ENCODE data around the gene HIPK4. TPM values are rescaled to one million over a fixed set of nuclear protein-coding genes. Genes with fewer than 3 reads are reported as not detected.

Gene HIPK4
- total and polyA plus RNA-seq, 2 of the 4 experiments (the other 2 are of a cell fraction), result 0.12 to 0.18 TPM

GRCh38 chr19:40416918-40417642, 27.1 kb upstream of the HIPK4 start:
- Histone ChIP-seq H4K20me1 (ENCODE audit: insufficient read depth, low read length) (no peaks in the 10 kb centered on the region), H3K23ac (ENCODE audit: low read depth, low read length) (no peak overlapping the region), H2AFZ (replicated peaks; ENCODE audit: low read length, poor library complexity) (peak overlapping the region; percentile 94), H3K56ac (ENCODE audit: extremely low read depth, insufficient read depth, low read length) (no peak overlapping the region), H2BK20ac (ENCODE audit: low read depth, low read length) (peak overlapping the region; percentile 63), H4K91ac (ENCODE audit: insufficient read depth, low read depth, low read length) (peak overlapping the region; percentile 81), H2BK120ac (ENCODE audit: low read depth, low read length) (peak overlapping the region; percentile 58), H3K27me3 (ENCODE audit: control insufficient read depth, insufficient read depth, low read length) (no peaks in the 10 kb centered on the region), H2AK5ac (ENCODE audit: low read depth, low read length) (peak overlapping the region; percentile 81; the same call in 1 of the 2 replicates), H4K5ac (ENCODE audit: low read depth, low read length) (peak overlapping the region; percentile 37), H3K4ac (ENCODE audit: low read depth, low read length) (peak overlapping the region; percentile 66), H3K14ac (replicated peaks; ENCODE audit: low read depth, low read length) (peak overlapping the region; percentile 26), H3K4me3 (ENCODE audit: insufficient read depth, low read depth, low read length) (no peak overlapping the region), H3K18ac (ENCODE audit: low read depth, low read length) (peak overlapping the region; percentile 30; the same call in 1 of the 2 replicates), H2AK9ac (replicated peaks; ENCODE audit: low read depth, low read length, poor library complexity) (peak overlapping the region; percentile 85), H3K36me3 (ENCODE audit: control insufficient read depth, insufficient read depth, low read length) (no peaks in the 10 kb centered on the region), H3K79me1 (ENCODE audit: low read depth in 1 of 2, low read length in 2 of 2) (peaks cover 0 to 11% of the 10 kb centered on the region in 2 experiments; a peak in 1 of 4 replicates), H4K8ac (ENCODE audit: low read depth in 2 of 2, low read length in 2 of 2) (peak overlapping the region; percentile 50 to 90; a peak in 3 of 4 replicates), H3K4me1 (ENCODE audit: control insufficient read depth, insufficient read depth, low read length) (peaks cover 7% of the 10 kb centered on the region), H3K9me3 (ENCODE audit: control insufficient read depth, insufficient read depth, low read length) (no peaks in the 10 kb centered on the region), H2BK15ac (ENCODE audit: low read depth, low read length) (peak overlapping the region; percentile 46; the same call in 2 of the 3 replicates), H2BK5ac (ENCODE audit: low read depth, low read length, poor library complexity, severe bottlenecking) (peak overlapping the region; percentile 53), H3K27ac (ENCODE audit: insufficient read depth, low read length) (peak overlapping the region; percentile 0; the same call in 1 of the 2 replicates), H3K9ac (ENCODE audit: low read depth, low read length) (no peak overlapping the region), H3K4me2 (ENCODE audit: low read depth, low read length) (peak overlapping the region; percentile 8; the same call in 1 of the 2 replicates), H3K9me1 (ENCODE audit: insufficient read depth, low read length) (peaks cover 9% of the 10 kb centered on the region)
- 33% methylated on average over 6 of the region's 16 CpGs; no CpG with 5 or more reads in 1 of the 2 experiments for WGBS, 2 experiments (ENCODE audit: extremely low coverage in 2 of 2, insufficient read length in 1 of 2)
- TF ChIP-seq MAZ (IDR thresholded peaks at IDR 0.05; ENCODE audit: borderline replicate concordance, low read depth, low read length), result no peak
- TF ChIP-seq MXI1 (IDR thresholded peaks at IDR 0.05; ENCODE audit: borderline replicate concordance, low read depth, low read length), result no peak
- TF ChIP-seq RCOR1 (IDR thresholded peaks at IDR 0.05; ENCODE audit: insufficient replicate concordance, low read length), result no peak
- TF ChIP-seq NFE2L2 (IDR thresholded peaks at IDR 0.05; ENCODE audit: low read depth, low read length), result no peak
- no peak for TF ChIP-seq CHD1 (IDR thresholded peaks at IDR 0.05; ENCODE audit: low read depth, low read length)
- TF ChIP-seq FOS (IDR thresholded peaks at IDR 0.05; ENCODE audit: low read depth, low read length), result no peak
- TF ChIP-seq POLR2A (IDR thresholded peaks at IDR 0.05; ENCODE audit: low read depth, low read length), result no peak; the same call in 1 of the 2 replicates
- no peak for TF ChIP-seq MAFK (IDR thresholded peaks at IDR 0.05; ENCODE audit: low read depth, low read length)
- TF ChIP-seq SMC3 (IDR thresholded peaks at IDR 0.05; ENCODE audit: low read depth, low read length), result no peak
- no peak for TF ChIP-seq CTCF (conservative IDR thresholded peaks at IDR 0.05; ENCODE audit: low read depth, low read length)
- no peak for TF ChIP-seq BHLHE40 (IDR thresholded peaks at IDR 0.05; ENCODE audit: low read depth, low read length)
- TF ChIP-seq, protein P1, sequence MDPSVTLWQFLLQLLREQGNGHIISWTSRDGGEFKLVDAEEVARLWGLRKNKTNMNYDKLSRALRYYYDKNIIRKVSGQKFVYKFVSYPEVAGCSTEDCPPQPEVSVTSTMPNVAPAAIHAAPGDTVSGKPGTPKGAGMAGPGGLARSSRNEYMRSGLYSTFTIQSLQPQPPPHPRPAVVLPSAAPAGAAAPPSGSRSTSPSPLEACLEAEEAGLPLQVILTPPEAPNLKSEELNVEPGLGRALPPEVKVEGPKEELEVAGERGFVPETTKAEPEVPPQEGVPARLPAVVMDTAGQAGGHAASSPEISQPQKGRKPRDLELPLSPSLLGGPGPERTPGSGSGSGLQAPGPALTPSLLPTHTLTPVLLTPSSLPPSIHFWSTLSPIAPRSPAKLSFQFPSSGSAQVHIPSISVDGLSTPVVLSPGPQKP (IDR thresholded peaks at IDR 0.05; ENCODE audit: borderline replicate concordance, low read depth, low read length), result no peak
- TF ChIP-seq RAD21 (IDR thresholded peaks at IDR 0.05; ENCODE audit: low read length), result no peak
- TF ChIP-seq CEBPB (IDR thresholded peaks at IDR 0.05; ENCODE audit: low read depth, low read length), result no peak
- in situ Hi-C loops (cut with MboI; ENCODE audit: low sequenced_read_pairs), result no loop called here
- intact Hi-C loops (cut with micrococcal nuclease), result no loop called here
- BruUV-seq (replicated peaks), result no TSS peak
- POLR2A ChIA-PET (ENCODE audit: unreplicated experiment), result interaction anchor here (1.3 kb wide), 1 partner anchor 9 kb away, joined by 4 read pairs; no protein-coding TSS in a partner anchor
- dilution Hi-C loops (cut with HindIII; ENCODE audit: low sequenced_read_pairs, unreplicated experiment), result no loop called here
- ATAC-seq (ENCODE audit: low read depth), result peak; percentile 24
- DNase-seq, result peak; percentile 35
- CTCF ChIA-PET, result interaction anchor here (0.6 kb wide), 1 partner anchor 277 kb away, joined by 4 read pairs; no protein-coding TSS in a partner anchor

Data from IMR-90 (cell line).